Loucy (cell line): Measurements from ENCODE around the gene LRRC47.

Experiments used
- CTCF ChIP-seq: fragments of 200-600 bp; sonication (generic); conservative IDR thresholded peaks from 2 replicates; pipeline ENCODE4 v1.5.1; 2014; ENCODE audit warnings: mild to moderate bottlenecking, antibody characterized with exemption, low read length
- EZH2phosphoT487 ChIP-seq: fragments of 200-600 bp; IDR thresholded peaks from 2 replicates; pipeline ENCODE4 v1.6.1; 2018; ENCODE audit warnings: antibody characterized with exemption, mild to moderate bottlenecking, moderate library complexity, borderline replicate concordance

GRCh38 chr1:3838788-3839187, 42.5 kb upstream of the LRRC47 start:
- TF ChIP-seq EZH2phosphoT487 (no peak), CTCF (no peak)
